Glomerular visceral epithelial cell (primary cell): ENCODE measurements around the gene CCDC85B.
A peak's percentile ranks its signal among the peaks of the same experiment; 100 is the strongest.

Experiments used
- DNase-seq: peaks from one replicate; pipeline ENCODE4 v3.0.0-alpha.2; 2016; ENCODE audit errors: extremely low spot score

The CCDC85B gene

GRCh38 chr11:65887723-65888162 is 2.7 kb upstream of the CCDC85B start:
- DNase-seq = no peak

DNA sequence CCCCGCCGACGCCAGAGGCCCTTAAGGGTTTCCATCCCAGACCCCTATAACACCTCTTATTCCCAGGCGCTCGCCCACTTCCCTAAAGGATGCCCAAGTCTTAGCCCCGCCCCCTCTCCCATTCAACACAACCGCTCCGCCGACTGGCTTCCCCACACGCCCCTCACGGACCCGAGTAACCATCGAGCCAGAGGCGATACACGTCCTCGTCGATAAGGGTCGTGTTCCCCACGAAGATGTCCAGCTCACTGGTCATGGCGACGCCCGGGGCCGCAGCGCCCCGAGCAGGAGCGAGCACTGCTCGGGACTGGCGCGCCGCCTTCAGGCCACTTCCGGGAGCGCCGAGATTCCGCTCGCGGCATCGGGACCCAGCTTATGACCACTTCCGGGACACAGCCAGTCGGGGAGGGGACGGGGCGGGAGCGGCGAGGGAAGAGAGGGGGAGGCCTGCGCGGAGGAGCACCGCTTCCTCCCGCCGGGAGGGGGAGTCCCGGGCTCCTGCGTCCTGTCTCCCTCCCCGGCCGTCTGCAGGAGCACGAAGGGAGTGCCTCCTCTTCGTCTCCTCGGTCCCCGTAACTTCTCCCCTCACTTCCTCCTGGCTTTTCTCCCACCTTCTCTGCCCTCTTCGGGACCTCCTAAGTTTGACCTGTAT is 2.2 kb upstream of the CCDC85B start, which contains the start of gene FIBP:
FIBP (minus strand) TSS at position 309 of the 652 bp plus-strand sequence; CDS start at position 256, 53 bp downstream.
- DNase-seq = peak; percentile 97

- DNase-seq = peak; percentile 52
These were observed 1.0 kb downstream of the CCDC85B start for GRCh38 chr11:65891219-65892136.

DNA sequence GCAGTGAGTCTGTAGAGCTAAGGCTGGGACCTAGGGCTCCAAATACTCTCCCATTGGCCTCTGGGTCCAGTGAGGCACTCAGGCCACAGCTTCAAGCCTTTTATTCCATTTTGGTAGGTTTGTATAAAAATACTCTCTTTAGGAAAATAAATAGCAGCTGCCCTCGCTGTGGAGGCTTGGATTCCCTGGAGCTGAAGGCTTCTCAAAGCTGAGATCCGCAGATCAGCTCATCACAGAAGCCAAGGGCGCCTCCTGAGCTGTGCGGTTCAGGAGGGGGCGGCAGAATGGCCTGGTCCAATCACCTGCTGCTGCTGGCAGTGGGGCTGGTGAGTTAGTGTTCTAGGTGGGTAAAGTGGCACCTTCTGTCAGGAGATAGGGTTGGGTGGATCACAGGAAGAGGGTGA is 1.7 kb downstream of the CCDC85B start:
- DNase-seq = peak; percentile 33

- no peak for DNase-seq
These were observed 2.3 kb downstream of the CCDC85B start for GRCh38 chr11:65892661-65893317.

- DNase-seq = no peak
These were observed 3.6 kb downstream of the CCDC85B start for GRCh38 chr11:65894034-65894591.

GRCh38 chr11:65895482-65895981 is 5.1 kb downstream of the CCDC85B start:
- no peak for DNase-seq

DNA sequence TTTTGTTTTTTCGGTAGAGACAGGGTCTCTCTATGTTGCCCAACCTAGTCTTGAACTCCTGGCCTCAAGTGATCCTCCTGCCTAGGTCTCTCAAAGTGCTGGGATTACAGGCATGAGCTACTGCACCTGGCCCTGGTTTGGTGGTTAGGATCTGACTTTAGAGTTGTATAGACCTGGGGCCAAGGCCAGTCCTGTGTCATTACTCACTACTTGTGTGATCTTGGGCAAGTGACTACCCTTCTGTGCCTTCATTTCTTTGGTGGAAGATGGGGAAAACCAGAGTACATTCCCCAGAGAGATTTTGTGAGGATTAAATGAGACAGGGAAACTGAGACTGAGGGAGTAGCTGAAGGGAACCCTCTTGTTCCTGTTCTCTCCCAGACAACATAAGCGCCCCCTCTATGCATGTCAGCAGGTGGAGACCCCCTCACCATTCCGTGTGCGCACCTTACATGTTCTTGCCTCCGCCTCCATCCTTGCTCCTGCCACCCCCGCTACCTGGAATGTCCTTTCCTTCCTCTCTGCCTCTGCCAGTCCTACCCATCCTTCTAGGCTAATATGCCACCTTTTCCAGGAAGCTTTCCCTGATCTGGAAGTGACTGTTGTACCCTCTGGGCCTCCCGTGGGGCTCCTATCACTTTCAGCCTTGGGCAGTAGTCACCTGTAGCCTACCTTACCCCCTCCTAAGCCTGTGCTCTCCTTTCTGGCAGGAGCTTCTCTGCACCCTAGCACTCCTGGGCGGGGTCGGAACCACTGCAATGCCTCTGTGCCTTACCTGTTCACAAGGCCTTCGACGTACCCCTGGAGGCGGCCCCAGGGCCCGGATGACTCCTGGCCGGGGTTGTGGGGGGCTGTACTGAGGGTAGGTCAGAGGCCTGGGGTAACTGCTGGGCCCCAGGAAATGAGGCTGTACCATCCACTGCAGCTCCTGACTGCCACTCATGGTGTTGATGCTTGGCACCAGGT is 5.8 kb downstream of the CCDC85B start:
- DNase-seq = no peak

- DNase-seq = no peak
These were observed 6.6 kb downstream of the CCDC85B start for GRCh38 chr11:65897020-65897471.

- no peak for DNase-seq
These were observed 8.3 kb downstream of the CCDC85B start for GRCh38 chr11:65898656-65899355.

- DNase-seq = peak; percentile 86
These were observed 9.1 kb downstream of the CCDC85B start for GRCh38 chr11:65899356-65900124.

DNA sequence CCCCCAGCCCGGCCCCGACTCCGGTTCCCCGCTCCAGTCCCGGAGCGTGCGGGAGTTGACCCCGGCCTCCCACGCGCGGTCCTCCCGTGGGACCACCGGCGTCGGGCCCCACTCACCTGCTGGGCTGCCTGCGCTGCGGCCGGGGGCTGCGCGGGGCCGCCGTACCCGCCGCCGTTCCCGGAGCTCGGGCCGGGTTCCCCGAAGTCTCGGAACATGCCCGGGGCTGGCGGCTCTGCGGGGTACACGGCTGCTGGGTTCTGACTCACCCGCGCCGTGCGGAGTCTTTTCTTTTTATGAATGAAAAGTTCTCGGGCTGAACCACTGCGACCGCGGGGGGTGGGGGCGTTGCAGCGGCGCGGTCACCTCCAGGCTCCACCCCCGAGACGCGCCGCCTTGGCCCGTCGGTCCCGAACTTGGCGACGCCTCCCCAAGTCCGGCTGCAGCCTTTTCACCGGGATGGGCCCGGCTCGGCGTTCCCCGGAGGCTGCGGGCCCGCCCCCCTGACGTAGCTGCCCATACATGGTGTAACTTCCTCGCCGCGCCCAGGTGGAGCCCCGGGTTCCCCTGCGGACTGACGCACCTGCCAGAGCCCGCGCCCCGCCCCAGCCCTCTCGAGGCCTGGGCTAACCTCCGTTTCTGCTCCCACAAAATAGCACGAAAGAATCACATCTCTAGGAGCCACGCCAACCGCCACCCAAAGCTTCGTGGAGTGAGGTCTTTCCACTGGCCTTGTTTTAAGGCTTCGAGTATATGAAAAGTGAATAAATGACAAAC is 9.8 kb downstream of the CCDC85B start, which contains the start of gene FOSL1:
FOSL1 (minus strand) TSS at position 264 of the 774 bp plus-strand sequence; CDS start at position 215, 49 bp downstream.
- peak; percentile 97 for DNase-seq

GRCh38 chr11:65900899-65901180 is 10.4 kb downstream of the CCDC85B start:
- DNase-seq = no peak

GRCh38 chr11:65903068-65903481 is 12.6 kb downstream of the CCDC85B start:
- peak; percentile 93 for DNase-seq

- DNase-seq = no peak
These were observed 13.2 kb downstream of the CCDC85B start for GRCh38 chr11:65903715-65904114.

DNA sequence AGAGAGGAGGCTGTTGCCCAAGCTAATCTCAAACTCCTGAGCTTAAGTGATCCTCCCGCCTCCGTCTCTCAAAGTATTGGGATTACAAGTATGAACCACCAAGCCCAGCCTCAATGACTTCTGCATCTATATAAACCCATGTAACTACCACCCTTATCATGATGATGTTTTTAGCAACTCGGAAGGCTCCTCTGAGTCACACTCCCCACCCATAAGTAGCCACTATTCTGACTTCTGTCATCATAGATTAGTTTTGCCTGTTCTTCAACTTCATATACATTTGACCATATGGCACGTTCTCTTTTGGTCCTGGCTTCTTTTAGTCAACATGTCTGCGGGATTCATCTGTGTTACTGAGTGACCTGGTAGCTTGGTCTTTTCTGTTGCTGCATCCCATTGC is 16.1 kb downstream of the CCDC85B start:
- no peak for DNase-seq

DNA sequence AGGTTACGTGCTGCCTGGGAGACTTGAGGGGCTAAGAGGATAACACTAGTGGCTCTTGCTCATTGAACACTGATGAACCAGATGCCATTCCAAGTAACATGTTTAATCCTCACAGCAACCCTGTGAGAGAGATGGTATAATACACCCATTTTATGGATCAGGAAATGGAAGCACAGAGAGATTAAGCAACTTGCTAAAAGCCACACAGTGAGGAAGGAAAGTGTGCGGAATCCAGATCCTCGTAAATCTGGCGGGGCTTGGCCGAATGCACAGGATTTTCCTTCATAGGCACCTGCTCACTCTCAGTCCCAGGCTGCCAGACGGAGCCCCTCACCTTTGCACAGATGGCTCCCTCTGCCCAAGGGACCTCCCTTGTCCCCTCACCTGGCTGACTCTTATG is 17.4 kb downstream of the CCDC85B start:
- no peak for DNase-seq
